GM18867 (cell line): Measurements from ENCODE around the gene PEX6.
"Not testable (repeated sequence)": the region's sequence is repeated elsewhere in the genome, so short reads cannot be mapped to it uniquely, and the experiment has no call there.

ENCODE experiments used
- ATAC-seq: cut with Tn5 transposase; IDR thresholded peaks from one replicate; pipeline ENCODE4 v1.9.1; 2021; ENCODE audit warnings: mild to moderate bottlenecking, moderate library complexity; ENCODE audit not compliant: unreplicated experiment

PEX6 gene

DNA sequence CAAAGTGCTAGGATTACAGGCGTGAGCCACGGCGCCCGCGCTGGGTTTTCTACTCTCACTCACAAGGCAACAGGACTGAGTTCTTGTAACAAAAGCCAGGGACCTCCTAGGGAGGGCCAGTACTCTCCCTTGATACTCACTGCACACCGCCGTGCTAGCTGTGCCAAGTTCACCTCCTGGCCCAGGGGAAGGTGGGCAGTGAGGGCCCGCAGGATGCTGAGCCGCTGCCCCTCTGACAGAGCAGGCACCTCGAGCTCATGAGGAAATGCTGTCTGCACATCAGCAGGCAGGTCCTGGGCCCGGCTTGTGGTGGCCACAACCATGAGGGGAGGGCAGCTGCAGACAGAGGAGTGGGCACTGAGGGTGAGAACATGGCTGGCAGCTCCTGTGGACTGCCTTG is 11.8 kb downstream of the PEX6 start:
- no peak for ATAC-seq

DNA sequence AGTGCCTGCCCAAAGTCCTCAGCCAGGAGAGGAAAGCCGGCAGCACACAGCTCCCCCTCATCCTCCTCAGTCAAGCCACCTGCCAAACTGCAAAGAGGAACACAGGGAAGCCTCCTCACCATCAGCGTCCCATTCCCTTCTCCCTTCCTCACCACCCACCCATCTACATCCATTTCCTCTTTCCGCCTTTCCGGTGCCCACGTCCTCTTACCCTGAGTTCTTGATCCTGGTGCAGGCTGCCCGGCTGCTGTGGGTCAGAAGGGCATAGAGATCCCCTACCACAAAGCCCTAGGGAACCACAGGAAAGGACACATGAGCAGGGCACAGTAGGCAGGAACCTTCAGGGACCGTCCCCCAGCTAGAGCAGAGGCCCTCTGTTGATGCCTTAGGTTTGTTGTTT is 12.4 kb downstream of the PEX6 start:
- no peak for ATAC-seq

DNA sequence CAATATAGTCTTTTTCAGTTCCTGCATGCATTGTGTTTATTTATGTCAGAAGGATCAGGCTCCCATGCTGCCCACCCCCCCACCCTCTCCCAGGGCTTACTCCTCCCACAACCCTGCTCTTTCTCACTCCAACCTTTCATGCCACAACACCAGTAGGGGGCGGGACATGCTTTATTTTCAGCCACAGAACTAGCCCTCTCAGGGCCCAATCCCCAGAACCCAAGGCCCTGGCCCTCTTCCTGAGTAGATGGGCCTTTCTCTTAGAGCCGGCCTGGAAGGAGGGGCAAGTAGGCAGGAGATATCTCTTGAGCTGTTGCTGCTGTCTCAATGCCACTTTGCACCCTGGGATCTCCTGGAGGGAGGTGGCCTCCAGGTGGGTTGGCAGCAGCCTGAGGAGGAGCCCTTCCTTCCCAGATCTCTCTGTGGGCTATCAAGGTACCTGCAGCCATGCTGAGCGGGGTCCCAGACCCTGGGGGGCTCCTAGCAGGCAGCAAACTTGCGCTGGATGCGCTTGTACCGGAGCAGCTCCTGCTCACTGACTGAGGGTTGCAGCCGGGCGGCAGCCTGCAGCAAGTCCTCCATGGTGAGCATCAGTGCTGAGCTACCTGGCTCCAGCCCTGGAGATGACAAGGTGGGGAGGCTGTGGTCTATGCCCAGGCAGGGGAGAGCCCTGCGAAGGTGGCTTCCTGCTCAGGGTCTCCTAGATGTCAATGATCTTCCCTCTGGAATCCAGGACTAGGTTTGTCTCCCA is 15.0 kb downstream of the PEX6 start:
- no peak for ATAC-seq

DNA sequence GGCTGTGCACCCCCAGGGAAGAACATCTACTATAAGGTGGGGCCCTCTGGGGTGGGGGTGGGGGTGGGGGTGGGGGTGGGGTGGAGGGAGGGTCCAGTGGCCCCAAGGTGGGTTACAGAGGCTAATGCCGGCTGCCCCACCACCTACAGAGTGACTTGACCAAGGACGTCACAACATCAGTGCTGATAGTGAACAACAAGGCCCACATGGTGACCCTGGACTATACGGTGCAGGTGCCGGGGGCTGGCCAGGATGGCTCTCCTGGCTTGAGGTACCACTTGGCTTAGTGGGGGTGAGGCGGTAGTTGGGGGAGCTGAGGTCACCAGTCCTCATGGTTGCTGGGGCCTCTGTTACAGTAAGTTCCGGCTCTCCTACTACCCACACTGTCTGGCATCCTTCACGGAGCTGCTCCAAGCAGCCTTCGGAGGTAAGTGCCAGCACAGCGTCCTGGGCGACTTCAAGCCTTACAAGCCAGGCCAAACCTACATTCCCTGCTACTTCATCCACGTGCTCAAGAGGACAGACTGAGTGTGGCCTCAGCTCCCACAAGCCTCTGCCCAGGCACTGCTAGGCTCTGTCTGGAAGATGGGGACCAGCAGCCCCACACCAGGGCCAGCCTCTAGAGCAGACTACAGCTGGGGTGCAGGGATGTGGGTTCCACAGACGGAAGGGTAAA is 15.7 kb downstream of the PEX6 start:
- ATAC-seq, result no peak

DNA sequence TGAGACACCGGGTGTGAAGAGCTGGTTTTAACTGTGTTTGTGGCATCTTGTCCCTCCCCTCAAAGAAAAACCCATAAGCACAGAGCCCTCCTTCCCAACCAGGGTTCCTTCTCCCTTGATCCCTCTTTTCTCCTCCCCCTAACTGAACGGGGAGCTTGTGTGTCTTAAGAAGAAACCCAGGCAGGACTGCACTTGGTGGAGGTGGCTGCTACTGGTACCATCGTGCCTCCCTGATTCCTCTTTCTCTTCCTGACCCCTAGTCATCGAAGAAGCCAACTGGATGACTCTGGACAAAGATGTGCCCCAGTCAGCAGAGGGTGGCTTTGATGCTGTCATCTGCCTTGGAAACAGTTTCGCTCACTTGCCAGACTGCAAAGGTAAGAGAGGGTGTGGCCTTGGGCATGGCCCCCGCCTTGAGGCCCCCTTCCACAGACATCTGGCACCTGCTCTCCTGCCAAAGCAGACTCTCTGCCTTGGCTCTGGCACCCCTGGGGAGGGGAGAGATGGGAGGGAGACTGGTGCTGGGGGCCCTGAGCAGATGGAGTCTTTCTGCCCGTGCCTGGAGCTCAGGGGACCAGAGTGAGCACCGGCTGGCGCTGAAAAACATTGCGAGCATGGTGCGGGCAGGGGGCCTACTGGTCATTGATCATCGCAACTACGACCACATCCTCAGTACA is 16.3 kb downstream of the PEX6 start:
- ATAC-seq, result no peak

DNA sequence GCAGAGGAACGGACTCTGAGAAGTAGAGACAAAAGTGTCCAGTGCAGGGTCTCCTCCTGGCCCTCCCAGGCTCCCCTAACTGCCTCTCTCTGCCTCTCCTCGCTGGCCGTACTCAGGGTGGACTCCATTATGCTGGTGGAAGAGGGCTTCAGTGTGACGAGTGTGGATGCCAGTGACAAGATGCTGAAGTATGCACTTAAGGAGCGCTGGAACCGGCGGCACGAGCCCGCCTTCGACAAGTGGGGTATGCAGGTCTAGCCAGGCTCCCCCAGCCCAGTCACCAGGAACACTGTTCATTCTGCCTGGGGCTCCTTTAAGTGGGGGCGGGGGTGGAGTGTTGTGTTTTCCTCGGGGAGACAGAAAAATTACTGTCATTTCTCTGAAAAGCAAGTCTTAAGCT is 16.9 kb downstream of the PEX6 start:
- ATAC-seq, result no peak

DNA sequence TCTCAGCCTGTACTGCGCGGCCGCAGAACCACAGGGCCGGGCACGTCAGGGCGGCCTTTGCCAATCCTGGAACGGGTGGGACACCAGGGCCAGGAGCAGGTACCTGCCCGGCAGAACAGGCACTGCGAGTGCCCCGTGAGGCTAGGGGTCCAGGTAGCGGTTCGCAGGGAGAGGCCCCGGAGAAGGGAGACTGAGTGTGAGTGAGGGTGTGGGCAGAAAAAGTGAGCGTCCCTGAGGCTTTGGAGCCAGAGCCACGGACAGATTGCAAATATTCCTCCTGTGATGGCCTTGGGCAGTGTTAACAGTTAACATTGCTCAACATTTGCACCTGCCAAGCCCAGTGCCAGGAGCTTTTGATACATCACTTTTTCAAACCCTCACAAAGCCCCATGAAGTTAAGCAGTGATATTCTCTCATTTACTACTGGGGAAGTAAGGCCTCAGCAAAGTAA is 17.9 kb downstream of the PEX6 start:
- ATAC-seq, result no peak

DNA sequence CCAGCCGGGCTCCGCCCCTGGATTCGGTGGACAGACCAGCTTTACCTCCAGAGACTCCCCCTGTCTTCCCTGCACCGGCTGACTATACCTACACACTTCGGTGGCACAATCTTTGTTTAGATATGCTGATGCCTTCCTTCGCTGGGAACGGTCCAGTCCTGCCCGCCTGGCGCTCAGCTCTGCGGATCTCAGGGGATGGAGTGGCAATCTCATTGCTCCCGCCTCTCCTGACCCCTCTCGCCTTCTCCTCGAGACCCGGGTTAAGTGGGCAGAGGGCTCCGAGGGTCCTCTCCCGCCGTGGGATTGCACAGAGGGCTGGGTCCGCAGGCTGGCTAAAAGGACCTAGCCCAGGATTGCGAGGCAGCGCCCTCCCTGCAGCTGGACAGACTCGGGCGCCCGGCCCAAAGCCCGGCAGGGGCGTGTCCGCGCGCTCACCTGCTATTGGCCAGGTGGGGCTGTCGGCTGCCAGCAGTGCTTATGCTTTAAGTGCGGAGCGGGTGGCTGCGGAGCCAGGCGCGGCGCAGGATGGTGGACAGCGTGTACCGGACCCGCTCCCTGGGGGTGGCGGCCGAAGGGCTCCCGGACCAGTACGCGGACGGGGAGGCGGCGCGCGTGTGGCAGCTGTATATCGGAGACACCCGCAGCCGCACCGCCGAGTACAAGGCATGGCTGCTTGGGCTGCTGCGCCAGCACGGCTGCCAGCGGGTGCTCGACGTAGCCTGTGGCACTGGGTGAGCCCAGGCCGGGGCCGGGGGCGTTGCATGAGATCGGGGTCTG is 18.6 kb downstream of the PEX6 start, which contains the start of gene GNMT:
Gene GNMT (plus strand): TSS at position 512 of the 777 bp plus-strand sequence. CDS start 14 bp downstream, at position 526.
- ATAC-seq, result no peak

DNA sequence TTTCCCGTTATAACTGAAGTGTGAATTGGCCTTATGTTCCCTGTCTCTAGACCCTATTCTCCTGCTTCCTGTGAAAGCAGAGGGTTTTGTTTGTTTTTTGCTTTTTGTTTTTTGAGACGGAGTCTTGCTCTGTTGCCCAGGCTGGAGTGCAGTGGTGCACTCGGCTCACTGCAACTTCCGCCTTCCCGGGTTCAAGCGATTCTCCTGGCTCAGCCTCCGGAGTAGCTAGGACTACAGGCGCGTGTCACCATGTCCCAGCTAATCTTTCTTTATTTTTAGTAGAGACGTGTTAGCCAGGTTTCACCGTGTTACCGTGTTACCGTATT is 19.1 kb downstream of the PEX6 start:
- no peak for ATAC-seq

DNA sequence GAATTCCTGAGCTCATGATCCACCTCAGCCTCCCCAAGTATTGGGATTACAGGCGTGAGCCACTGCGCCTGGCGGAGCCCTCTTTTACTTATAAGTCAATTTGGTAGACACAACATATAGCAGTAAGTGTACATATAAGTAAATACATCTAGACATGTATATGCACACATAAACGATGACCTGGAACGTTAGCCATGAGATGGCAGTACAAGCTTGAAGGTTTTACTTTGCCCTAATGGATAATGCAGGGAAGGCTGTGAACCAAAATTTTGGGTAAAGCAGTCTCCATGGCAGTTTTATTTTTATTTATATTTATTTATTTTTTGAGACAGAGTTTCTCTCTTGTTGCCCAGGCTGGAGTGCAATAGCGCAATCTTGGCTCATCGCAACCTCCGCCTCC is 20.9 kb downstream of the PEX6 start:
- no peak for ATAC-seq

DNA sequence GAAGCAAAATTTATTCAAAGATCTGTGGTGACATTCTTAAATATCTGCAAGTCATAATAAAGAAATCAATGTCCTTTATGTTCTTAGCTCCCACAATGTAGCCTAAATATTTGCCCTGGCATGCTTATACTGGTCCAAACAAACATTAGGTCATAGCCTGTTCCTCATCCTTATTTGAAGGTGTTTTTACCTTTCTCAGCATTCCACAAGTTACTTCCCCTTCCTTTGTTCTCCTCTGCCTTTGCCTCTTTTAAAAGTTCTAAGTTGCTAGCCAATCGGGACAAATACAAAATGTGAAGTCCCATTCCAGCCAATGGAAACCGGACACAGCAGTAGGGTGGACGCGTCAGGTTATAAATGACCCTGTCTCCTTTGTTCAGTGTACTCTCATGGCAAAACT is 24.6 kb downstream of the PEX6 start:
- not testable (repeated sequence) for ATAC-seq

DNA sequence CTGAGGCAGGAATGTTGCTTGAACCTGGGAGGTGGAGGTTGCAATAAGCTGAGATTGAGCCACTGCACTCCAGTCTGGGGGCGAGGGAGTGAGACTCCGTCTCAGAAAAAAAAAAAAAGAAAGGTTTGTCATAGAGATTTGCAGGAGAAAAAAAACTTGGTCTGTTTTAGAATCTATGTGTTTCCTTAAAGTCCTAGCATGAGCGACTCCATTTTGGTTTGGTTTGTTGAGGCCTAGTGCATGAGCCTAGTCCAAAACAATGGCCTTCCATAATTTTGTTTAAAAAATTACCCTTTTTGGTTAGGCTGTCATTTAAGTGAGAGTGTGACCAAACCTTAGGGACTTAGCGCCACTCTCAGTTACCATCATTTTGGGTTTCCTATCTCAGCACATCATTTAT is 26.6 kb downstream of the PEX6 start:
- ATAC-seq, result no peak

DNA sequence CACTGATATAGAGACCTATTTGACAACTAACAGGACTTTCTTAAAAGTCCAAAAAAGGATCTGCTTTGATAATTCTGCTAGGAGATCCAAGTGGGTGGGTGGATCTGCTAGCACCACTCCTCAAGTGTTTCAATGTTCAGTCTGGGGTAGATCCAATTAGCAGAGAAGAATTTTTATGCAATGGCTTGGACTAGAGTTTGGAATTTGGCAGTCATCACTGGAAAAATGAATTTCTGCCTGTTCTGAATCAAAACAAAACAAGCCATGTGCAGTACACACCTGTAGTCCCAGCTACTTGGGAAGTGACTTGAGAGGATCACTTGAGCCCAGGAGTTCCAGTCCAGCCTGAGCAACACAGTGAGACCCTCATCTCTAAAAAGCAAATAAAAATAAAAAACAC is 31.0 kb downstream of the PEX6 start:
- ATAC-seq, result no peak

DNA sequence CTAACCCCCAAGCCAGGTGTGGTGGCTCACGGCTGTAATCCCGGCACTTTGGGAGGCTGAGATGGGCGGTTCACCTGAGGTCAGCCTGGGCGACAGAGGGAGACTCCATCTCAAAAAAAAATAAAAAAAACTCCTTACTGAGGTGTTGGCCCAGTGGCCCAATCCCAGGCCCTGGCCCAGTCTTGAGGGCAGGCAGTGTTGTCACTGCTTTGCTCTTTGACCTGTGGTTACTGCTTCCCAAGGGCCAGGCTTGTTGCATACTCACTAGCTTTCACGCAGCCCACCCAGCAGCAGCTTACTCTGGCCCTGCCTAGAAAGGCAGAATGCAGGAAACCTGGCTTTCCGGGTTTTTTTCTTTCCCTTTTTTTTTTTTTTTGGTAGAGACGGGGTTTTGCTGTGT is 36.5 kb downstream of the PEX6 start:
- no peak for ATAC-seq

DNA sequence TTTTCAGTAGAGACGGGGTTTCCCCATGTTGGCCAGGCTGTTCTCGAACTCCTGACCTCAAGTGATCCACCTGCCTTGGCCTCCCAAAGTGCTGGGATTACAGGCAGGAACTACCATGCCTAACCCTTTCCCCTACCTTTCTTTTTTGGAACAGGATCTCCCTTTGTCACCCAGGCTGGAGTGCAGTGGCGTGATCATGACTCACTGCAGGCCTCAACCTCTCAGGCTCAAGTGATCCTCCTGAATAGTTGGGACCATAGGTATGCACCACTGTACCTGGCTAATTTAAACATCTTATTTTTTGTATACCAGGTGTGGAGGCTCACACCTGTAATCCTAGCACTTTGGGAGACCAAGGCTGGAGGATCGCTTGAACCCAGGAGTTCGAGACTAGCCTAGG is 37.6 kb downstream of the PEX6 start:
- ATAC-seq, result not testable (repeated sequence)

DNA sequence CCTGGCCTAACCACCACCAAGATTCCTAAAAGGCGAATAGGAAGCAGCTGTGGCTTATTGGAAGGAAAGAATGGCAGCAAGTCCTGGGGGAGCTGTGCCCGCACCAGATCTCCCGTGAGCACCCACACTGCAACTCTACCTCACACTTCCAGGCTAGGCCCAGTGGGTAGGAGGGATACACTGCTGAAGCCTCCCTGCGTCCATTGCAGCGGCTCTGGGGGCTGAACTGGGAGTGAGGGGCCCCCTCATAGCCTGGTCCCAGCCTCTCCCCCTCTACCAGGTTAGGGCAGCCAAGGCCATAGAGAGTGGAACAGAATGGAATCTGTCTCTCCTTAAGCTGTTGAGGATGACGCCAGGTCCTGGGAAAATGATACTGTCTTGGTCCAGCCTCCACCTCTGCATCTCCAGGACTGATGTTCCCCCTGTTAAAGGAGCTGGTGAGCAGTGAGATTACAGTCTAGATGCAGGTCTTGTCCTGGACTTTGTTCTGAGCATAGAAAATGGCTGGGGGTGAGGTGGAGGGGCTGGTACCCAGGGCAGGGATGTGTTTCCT is 38.4 kb downstream of the PEX6 start:
- ATAC-seq, result no peak

DNA sequence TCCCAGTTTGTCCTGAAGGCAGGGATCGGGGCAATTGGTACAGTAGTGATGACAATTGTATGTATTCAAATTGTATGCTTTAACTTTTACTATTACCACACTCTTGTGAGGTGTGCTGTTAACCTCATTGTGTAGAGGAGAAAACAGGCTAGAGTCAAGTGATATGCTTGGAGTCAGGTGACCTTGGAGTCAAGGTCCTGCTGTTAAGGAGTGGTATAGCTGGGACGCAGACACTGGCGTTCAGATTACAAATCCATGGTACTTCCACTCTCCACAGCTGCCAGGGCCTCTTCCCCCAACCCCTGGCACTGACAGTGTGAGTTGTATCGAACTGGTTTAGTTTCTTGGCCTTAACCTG is 39.2 kb downstream of the PEX6 start:
- no peak for ATAC-seq

DNA sequence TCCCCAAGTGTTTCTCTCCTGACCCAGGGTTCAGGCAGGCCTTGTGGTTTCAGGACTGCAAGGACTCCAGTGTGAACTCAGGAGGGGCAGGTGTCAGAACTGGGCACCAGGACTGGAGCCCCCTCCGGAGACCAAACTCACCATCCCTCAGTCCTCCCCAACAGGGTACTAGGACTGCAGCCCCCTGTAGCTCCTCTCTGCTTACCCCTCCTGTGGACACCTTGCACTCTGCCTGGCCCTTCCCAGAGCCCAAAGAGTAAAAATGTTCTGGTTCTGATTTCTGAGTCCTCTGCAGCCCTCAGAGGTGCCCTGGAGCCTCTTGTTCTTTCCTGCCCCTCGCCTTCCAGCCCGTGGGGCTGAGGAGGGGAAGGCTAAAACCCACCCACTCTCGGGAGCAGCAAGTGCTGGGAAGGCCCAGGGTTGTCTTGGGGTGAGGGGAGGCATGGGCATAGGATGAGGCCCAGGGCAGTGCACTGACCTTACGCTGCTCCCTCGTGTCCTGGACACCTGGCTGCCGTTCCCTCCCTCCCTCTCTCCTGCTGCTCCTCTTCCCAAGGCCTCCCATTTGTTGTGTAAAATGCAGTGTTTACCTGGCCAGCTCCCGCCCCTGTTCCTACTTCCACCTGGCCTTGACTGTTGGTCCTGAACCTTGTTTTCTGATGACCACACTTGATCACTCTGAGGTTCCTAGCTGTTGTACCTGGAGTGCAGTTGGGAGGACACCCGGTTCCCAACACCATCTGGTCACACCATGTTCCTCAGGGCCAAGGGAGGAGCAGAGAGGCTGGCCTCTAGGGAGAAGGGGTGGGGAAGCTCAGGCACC is 39.8 kb downstream of the PEX6 start:
- no peak for ATAC-seq

DNA sequence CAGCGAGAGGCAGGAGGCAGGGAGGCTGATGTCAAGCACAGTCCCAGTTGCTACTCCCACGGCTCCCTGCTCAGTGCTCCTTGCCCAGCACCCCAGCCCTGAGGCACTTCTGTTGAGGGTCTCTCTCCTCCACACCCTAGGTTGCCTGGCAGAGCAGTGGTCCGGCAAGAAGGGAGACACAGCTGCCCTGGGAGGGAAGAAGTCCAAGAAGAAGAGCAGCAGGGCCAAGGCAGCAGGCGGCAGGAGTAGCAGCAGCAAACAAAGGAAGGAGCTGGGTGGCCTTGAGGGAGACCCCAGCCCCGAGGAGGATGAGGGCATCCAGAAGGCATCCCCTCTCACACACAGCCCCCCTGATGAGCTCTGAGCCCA is 40.6 kb downstream of the PEX6 start:
- ATAC-seq, result no peak
